ENCODE results near the gene ZKSCAN4.

The ZKSCAN4 gene
- total RNA-seq: 3.3 to 5.6 (median 4.7) reads per million in 3 donors

DNA sequence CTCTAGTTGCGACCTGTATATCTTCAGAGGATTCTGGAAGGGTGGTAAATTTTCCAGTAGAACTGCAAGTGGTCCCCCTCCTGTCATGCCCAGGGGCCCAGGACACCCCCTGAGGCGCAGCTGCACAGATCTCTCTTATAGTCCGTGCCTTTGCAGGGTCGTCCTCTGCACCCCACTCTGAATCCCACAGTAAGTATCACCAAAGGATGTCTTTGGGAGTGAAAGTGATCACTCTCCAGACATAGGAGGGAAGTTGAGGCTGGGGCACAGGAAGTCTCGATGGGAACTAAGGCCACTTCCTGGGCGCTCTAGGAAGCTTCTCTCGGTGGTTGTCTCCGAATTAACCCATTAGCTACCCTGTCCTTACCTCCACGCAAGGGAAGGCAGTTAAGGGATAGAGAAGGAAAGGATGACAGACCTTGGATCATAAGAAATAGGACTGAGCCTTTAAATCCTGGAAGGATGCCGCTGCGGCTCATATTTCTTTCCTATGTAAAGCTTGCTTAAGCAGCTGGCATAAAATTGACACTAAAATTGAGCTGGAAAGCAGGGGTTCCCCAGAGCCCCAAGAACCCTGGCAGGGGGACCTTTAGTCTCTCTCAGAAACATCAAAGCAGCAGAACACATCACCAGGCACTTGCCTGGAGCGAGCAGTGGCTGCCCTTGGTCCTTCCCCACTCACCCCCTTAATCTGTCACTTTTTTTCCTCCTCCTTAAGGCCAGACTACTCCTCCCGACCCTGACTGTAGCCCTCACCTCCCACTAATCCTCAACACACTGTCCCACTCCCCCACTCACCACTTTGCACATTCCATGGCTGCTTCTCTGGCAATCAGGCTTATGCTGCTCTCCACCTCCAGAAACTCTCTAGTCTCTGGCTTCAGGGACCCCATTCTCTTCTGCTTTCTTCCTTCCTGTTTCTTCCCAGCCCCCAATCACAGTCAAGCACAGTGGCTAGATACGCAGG lies at the start of gene ZKSCAN4:
Gene ZKSCAN4, minus strand, starts transcription at position 261 of the 967 bp plus-strand sequence. CDS start 289 bp downstream, outside the sequence.
- Histone ChIP-seq H3K27ac (ENCODE audit: insufficient read depth, low read length, poor library complexity, severe bottlenecking) (peak within 1 kb of the TSS; percentile 58), H3K4me3 (ENCODE audit: insufficient read depth, low read depth, low read length, poor library complexity, severe bottlenecking) (peak within 1 kb of the TSS; percentile 76), H3K4me1 (ENCODE audit: control insufficient read depth, insufficient read depth, low read length, poor library complexity, severe bottlenecking) (peaks cover 14% of the 10 kb centered on the region), H3K27me3 (replicated peaks; ENCODE audit: control insufficient read depth, insufficient read depth, low read length, poor library complexity, severe bottlenecking) (no peaks in the 10 kb centered on the region), H3K9me3 (ENCODE audit: control insufficient read depth, low read length) (no peaks in the 10 kb centered on the region), H3K36me3 (ENCODE audit: control insufficient read depth, insufficient read depth, low read length) (peaks cover 6% of the 10 kb centered on the region)
- DNase-seq: peak; percentile 46 to 60 (median 46)

DNA sequence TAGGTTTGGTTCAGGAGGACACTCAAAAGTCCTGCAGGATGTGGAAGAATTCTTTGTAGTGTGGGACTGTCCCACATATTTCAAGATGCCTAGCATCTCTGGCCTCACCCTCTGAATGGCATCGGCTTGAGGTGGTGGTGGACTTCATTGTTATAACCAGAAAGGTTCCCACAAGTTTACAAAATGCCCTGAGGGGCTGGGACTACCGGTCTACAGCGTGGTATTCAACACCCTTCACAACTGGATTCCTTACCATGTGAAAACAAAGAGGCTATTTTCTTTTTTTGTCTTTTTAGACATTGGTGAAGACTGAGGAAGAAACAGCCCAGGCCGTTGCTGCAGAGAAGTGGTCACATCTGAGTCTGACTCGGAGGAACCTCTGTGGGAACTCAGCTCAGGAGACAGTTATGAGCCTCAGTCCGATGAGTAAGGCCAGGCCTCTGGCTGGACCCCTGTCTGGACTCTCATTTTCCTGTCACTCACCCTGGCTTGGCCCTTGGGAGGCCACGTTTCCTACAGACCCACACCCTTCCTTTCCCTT lies 44.5 kb upstream of the ZKSCAN4 start:
- Histone ChIP-seq H3K27me3 (replicated peaks; ENCODE audit: control insufficient read depth, insufficient read depth, low read length, poor library complexity, severe bottlenecking) (no peaks in the 10 kb centered on the region), H3K4me1 (ENCODE audit: control insufficient read depth, insufficient read depth, low read length, poor library complexity, severe bottlenecking) (no peaks in the 10 kb centered on the region), H3K4me3 (ENCODE audit: insufficient read depth, low read depth, low read length, poor library complexity, severe bottlenecking) (no peak overlapping the region), H3K27ac (ENCODE audit: insufficient read depth, low read length, poor library complexity, severe bottlenecking) (no peak overlapping the region), H3K9me3 (ENCODE audit: control insufficient read depth, low read length) (no peaks in the 10 kb centered on the region), H3K36me3 (ENCODE audit: control insufficient read depth, insufficient read depth, low read length) (no peaks in the 10 kb centered on the region)
- DNase-seq: no peak

GRCh38 chr6:28295326-28295725 lies 43.3 kb upstream of the ZKSCAN4 start:
- H3K27ac ChIP-seq (ENCODE audit: insufficient read depth, low read length, poor library complexity, severe bottlenecking): no peak overlapping the region
- H3K4me3 ChIP-seq (ENCODE audit: insufficient read depth, low read depth, low read length, poor library complexity, severe bottlenecking): no peak overlapping the region
- H3K9me3 ChIP-seq (ENCODE audit: control insufficient read depth, low read length): no peaks in the 10 kb centered on the region
- no peaks in the 10 kb centered on the region for H3K36me3 ChIP-seq (ENCODE audit: control insufficient read depth, insufficient read depth, low read length)
- no peak for DNase-seq
- H3K4me1 ChIP-seq (ENCODE audit: control insufficient read depth, insufficient read depth, low read length, poor library complexity, severe bottlenecking): no peaks in the 10 kb centered on the region
- no peaks in the 10 kb centered on the region for H3K27me3 ChIP-seq (replicated peaks; ENCODE audit: control insufficient read depth, insufficient read depth, low read length, poor library complexity, severe bottlenecking)

DNA sequence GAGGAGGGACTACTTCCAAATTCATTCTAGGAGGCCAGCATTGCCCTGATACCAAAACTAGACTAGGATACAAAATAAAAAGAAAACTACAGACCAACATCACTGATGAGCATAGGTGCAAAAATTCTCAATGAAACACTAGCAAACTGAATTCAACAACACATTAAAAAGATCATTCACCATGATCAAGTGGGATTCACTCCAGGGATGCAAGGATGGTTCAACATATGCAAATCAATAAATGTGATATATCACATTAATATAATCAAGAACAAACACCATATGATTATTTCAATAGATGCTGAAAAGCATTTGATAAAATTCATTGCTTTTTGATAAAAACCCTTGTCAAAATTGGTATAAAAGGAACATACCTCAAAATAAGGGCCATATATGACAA lies 39.5 kb upstream of the ZKSCAN4 start:
- Histone ChIP-seq H3K4me3 (ENCODE audit: insufficient read depth, low read depth, low read length, poor library complexity, severe bottlenecking) (no peak overlapping the region), H3K9me3 (ENCODE audit: control insufficient read depth, low read length) (no peaks in the 10 kb centered on the region), H3K36me3 (ENCODE audit: control insufficient read depth, insufficient read depth, low read length) (no peaks in the 10 kb centered on the region), H3K4me1 (ENCODE audit: control insufficient read depth, insufficient read depth, low read length, poor library complexity, severe bottlenecking) (no peaks in the 10 kb centered on the region), H3K27ac (ENCODE audit: insufficient read depth, low read length, poor library complexity, severe bottlenecking) (no peak overlapping the region), H3K27me3 (replicated peaks; ENCODE audit: control insufficient read depth, insufficient read depth, low read length, poor library complexity, severe bottlenecking) (no peaks in the 10 kb centered on the region)
- DNase-seq: no peak

DNA sequence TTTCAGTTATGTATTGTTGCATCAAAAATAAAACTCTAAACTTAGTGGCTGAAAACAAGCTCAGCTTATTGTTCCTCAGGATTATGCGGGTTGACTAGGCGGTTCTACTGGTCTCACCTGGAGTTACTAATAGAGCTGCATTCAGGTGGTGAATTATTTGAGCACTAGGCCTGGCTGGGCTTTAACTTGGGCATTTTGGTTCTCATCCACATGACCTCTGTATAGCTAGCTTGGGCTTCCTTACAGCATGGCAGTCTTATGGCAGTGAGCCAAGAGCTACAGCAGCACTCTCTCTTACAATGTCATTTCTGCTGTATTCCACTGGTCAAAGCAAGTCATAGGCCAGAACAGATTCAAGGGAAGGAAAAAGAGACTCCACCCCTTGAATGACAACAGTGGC lies 30.9 kb upstream of the ZKSCAN4 start:
- no peak for DNase-seq
- peaks cover 10% of the 10 kb centered on the region for H3K27me3 ChIP-seq (replicated peaks; ENCODE audit: control insufficient read depth, insufficient read depth, low read length, poor library complexity, severe bottlenecking)
- H3K36me3 ChIP-seq (ENCODE audit: control insufficient read depth, insufficient read depth, low read length): no peaks in the 10 kb centered on the region

DNA sequence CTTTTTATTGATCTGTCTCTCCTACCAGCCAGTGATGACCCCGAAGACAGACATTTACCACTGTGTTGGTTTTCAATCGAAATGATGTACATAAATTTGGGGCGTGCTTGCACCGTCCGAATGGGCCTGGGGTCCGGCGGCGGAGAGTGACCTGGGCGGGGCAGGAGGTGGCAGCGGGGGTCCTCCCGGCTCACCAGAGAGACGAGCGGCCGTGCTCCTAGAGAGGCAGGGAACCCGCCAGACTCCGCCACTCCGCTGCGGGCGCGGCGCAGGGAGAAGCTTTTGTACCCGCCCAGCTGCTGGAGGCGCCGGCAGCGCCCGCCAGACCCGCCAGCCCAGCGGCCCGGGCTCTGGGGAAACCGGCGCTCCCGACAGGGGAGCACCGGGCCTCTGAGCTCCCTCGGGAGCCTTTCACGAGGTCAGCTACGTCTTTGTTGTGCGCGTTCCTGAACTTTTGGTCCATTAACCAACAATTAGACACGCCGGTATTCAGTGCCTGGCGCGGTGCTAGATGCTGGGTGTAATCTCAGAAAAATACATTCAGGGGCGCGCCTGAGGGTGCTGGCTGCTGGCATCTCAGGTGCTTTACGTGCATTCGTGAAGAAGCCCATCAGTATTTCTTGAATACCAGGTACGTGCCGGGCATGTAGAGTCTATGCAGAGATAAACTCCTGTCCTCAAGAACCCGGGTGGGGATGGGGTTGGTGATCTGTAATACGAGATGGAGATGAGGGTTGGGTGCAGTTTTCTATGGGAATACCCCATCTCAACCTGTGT lies 29.4 kb upstream of the ZKSCAN4 start, which contains the start of gene PGBD1:
Gene PGBD1, plus strand, starts transcription at position 285 of the 777 bp plus-strand sequence. CDS start 2,242 bp downstream, outside the sequence.
- H3K4me3 ChIP-seq (ENCODE audit: insufficient read depth, low read depth, low read length, poor library complexity, severe bottlenecking): peak within 1 kb of the TSS; percentile 37
- H3K9me3 ChIP-seq (ENCODE audit: control insufficient read depth, low read length): no peaks in the 10 kb centered on the region
- peaks cover 10% of the 10 kb centered on the region for H3K27me3 ChIP-seq (replicated peaks; ENCODE audit: control insufficient read depth, insufficient read depth, low read length, poor library complexity, severe bottlenecking)
- no peak within 1 kb of the TSS for H3K27ac ChIP-seq (ENCODE audit: insufficient read depth, low read length, poor library complexity, severe bottlenecking)
- H3K36me3 ChIP-seq (ENCODE audit: control insufficient read depth, insufficient read depth, low read length): peaks cover under 1% of the 10 kb centered on the region
- DNase-seq: no peak
- H3K4me1 ChIP-seq (ENCODE audit: control insufficient read depth, insufficient read depth, low read length, poor library complexity, severe bottlenecking): peaks cover 7% of the 10 kb centered on the region

More for the DNA sequence above, 30.9 kb upstream of the ZKSCAN4 start:
- Histone ChIP-seq H3K27ac (ENCODE audit: insufficient read depth, low read length, poor library complexity, severe bottlenecking) (no peak overlapping the region), H3K4me1 (ENCODE audit: control insufficient read depth, insufficient read depth, low read length, poor library complexity, severe bottlenecking) (peaks cover 7% of the 10 kb centered on the region), H3K4me3 (ENCODE audit: insufficient read depth, low read depth, low read length, poor library complexity, severe bottlenecking) (no peak overlapping the region), H3K9me3 (ENCODE audit: control insufficient read depth, low read length) (no peaks in the 10 kb centered on the region)

GRCh38 chr6:28280595-28281287 lies 28.7 kb upstream of the ZKSCAN4 start:
- no peaks in the 10 kb centered on the region for H3K9me3 ChIP-seq (ENCODE audit: control insufficient read depth, low read length)
- H3K4me3 ChIP-seq (ENCODE audit: insufficient read depth, low read depth, low read length, poor library complexity, severe bottlenecking): no peak overlapping the region
- H3K27me3 ChIP-seq (replicated peaks; ENCODE audit: control insufficient read depth, insufficient read depth, low read length, poor library complexity, severe bottlenecking): peaks cover 10% of the 10 kb centered on the region
- H3K4me1 ChIP-seq (ENCODE audit: control insufficient read depth, insufficient read depth, low read length, poor library complexity, severe bottlenecking): peaks cover 7% of the 10 kb centered on the region
- H3K36me3 ChIP-seq (ENCODE audit: control insufficient read depth, insufficient read depth, low read length): peaks cover 8% of the 10 kb centered on the region
- no peak overlapping the region for H3K27ac ChIP-seq (ENCODE audit: insufficient read depth, low read length, poor library complexity, severe bottlenecking)
- DNase-seq: no peak

DNA sequence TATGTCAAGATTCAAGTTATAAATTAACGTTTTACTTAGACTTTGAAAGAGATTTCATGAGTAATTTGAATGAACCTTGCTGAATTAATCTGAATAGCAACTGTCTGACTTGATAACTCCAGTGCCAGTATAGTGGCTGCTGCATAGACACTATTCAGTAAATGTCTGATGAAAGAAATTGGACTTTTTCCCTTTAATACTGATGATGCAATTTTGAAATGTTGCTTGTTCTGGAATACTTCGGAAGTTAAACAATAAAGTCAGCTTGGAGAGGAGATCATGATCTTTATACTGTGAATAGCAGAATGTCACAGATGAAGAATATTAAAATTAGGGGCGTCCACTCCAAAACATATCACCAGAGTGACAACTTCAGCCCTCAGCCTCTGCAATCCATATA lies 25.7 kb upstream of the ZKSCAN4 start:
- Histone ChIP-seq H3K4me3 (ENCODE audit: insufficient read depth, low read depth, low read length, poor library complexity, severe bottlenecking) (no peak overlapping the region), H3K27ac (ENCODE audit: insufficient read depth, low read length, poor library complexity, severe bottlenecking) (no peak overlapping the region), H3K36me3 (ENCODE audit: control insufficient read depth, insufficient read depth, low read length) (peaks cover 35% of the 10 kb centered on the region), H3K27me3 (replicated peaks; ENCODE audit: control insufficient read depth, insufficient read depth, low read length, poor library complexity, severe bottlenecking) (peaks cover 10% of the 10 kb centered on the region), H3K4me1 (ENCODE audit: control insufficient read depth, insufficient read depth, low read length, poor library complexity, severe bottlenecking) (peaks cover 7% of the 10 kb centered on the region), H3K9me3 (ENCODE audit: control insufficient read depth, low read length) (no peaks in the 10 kb centered on the region)
- DNase-seq: no peak

- no peak overlapping the region for H3K27ac ChIP-seq (ENCODE audit: insufficient read depth, low read length, poor library complexity, severe bottlenecking)
- no peak for DNase-seq
- peaks cover 46% of the 10 kb centered on the region for H3K36me3 ChIP-seq (ENCODE audit: control insufficient read depth, insufficient read depth, low read length)
- H3K4me1 ChIP-seq (ENCODE audit: control insufficient read depth, insufficient read depth, low read length, poor library complexity, severe bottlenecking): no peaks in the 10 kb centered on the region
- H3K27me3 ChIP-seq (replicated peaks; ENCODE audit: control insufficient read depth, insufficient read depth, low read length, poor library complexity, severe bottlenecking): no peaks in the 10 kb centered on the region
- H3K4me3 ChIP-seq (ENCODE audit: insufficient read depth, low read depth, low read length, poor library complexity, severe bottlenecking): no peak overlapping the region
- no peaks in the 10 kb centered on the region for H3K9me3 ChIP-seq (ENCODE audit: control insufficient read depth, low read length)
Observed at GRCh38 chr6:28274888-28275287, 22.8 kb upstream of the ZKSCAN4 start.

All from effector memory CD4-positive, alpha-beta T cell (primary cell).